Stomach smooth muscle (tissue), 2 donors: ENCODE data around the gene CFAP77.

Experiments
- H3K27ac ChIP-seq: one replicate; pipeline ENCODE4 v1.7.0; 2013; ENCODE audit warnings: mild to moderate bottlenecking, low read length, inconsistent platforms
- H3K27me3 ChIP-seq, 2 donors: one replicate each; pipeline ENCODE4 v1.7.0; 2013; ENCODE audit warnings: low read length in 2 of 2; ENCODE audit not compliant: insufficient read depth in 2 of 2, control insufficient read depth in 1 of 2
- H3K36me3 ChIP-seq, 2 donors: one replicate each; pipeline ENCODE4 v1.7.0; 2013; ENCODE audit warnings: low read length in 2 of 2; ENCODE audit not compliant: control insufficient read depth in 2 of 2, insufficient read depth in 2 of 2
- H3K4me1 ChIP-seq: one replicate; pipeline ENCODE4 v1.7.0; 2013; ENCODE audit warnings: low read length; ENCODE audit not compliant: control insufficient read depth, insufficient read depth
- H3K4me3 ChIP-seq, 2 donors: one replicate each; pipeline ENCODE4 v1.7.0; 2013; ENCODE audit warnings: low read length in 2 of 2
- H3K9ac ChIP-seq, 2 donors: one replicate each; pipeline ENCODE4 v1.7.0; 2013; ENCODE audit warnings: low read length in 2 of 2, mild to moderate bottlenecking in 1 of 2
- H3K9me3 ChIP-seq, 2 donors: one replicate each; pipeline ENCODE4 v1.7.0; 2013; ENCODE audit warnings: low read length in 2 of 2; ENCODE audit not compliant: control insufficient read depth in 2 of 2
- donor health status: healthy.
- donor health status: Pancreatic carcinoma.

The CFAP77 gene

DNA sequence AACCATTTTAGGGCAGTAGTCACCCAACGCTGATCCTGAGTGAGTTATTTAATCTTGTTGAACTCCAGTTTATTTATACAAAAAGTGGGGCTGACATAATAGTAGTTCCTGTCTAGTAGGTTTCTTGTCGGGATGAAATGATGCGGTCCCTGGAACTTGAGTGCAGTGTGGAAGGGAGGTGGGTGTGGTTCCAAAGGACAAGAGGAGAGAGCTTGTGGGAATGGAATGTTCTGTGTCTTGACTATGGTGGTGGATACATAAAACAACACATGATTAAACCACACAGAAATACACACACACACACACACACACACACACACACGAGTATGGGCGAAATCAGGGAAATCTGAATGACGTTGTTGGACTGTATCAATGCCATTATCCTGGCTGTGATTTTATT, 106.3 kb downstream of the CFAP77 start:
- Histone ChIP-seq H3K9me3 (no peaks in the 10 kb centered on the region), H3K27me3 (peaks cover 0 to 11% of the 10 kb centered on the region in 2 donors), H3K27ac (no peak overlapping the region), H3K4me1 (no peaks in the 10 kb centered on the region), H3K4me3 (no peak overlapping the region), H3K36me3 (no peaks in the 10 kb centered on the region), H3K9ac (no peak overlapping the region)

GRCh38 chr9:132516911-132517310, 106.9 kb downstream of the CFAP77 start:
- peaks cover 0 to 11% of the 10 kb centered on the region in 2 donors for H3K27me3 ChIP-seq
- no peak overlapping the region for H3K4me3 ChIP-seq
- no peaks in the 10 kb centered on the region for H3K4me1 ChIP-seq
- no peaks in the 10 kb centered on the region for H3K9me3 ChIP-seq
- no peak overlapping the region for H3K9ac ChIP-seq
- no peak overlapping the region for H3K27ac ChIP-seq
- no peaks in the 10 kb centered on the region for H3K36me3 ChIP-seq

- Histone ChIP-seq H3K36me3 (no peaks in the 10 kb centered on the region), H3K4me1 (no peaks in the 10 kb centered on the region), H3K4me3 (no peak overlapping the region), H3K27ac (no peak overlapping the region), H3K9ac (no peak overlapping the region), H3K27me3 (peaks cover 0 to 11% of the 10 kb centered on the region in 2 donors), H3K9me3 (no peaks in the 10 kb centered on the region)
These were observed 108.0 kb downstream of the CFAP77 start for GRCh38 chr9:132517815-132518550.

DNA sequence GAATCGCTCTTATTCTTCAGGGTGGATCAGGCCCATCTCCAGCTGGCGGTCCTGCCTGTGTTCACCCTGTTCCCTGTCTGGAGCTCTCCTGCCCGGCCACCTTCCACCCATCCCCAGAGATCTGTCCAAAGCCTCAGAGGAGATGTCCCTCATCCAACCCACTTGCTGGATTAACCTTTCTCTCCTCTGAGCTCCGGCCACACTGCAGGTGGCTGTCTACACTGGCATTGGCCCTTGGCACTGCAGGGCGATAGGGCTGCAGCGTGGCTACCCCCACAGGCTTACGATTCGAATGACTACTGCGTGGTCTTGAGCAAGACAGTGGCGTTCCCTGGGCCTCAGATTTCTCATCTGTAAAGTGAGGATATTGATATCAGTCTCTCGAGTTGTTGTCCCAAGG, 108.6 kb downstream of the CFAP77 start:
- Histone ChIP-seq H3K27ac (no peak overlapping the region), H3K36me3 (no peaks in the 10 kb centered on the region), H3K4me1 (no peaks in the 10 kb centered on the region), H3K27me3 (peaks cover 0 to 9% of the 10 kb centered on the region in 2 donors), H3K4me3 (no peak overlapping the region), H3K9ac (no peak overlapping the region), H3K9me3 (no peaks in the 10 kb centered on the region)

DNA sequence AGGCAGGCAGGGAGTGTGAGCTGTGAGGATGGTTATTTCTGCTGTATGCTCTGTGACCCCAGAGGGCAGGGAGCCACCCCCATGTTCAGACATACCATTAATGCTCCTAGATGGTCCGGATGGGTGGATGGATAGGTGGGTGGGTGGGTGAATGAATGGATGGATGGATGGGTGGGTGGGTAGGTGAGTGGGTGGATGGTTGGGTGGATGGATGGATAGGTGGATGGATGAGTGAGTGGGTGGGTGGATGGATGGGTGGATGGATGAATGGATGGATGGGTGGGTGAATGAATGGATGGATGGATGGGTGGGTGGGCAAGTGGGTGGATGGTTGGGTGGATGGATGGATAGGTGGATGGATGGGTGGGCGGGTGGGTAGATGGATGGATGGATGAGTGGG, 109.0 kb downstream of the CFAP77 start:
- Histone ChIP-seq H3K9me3 (no peaks in the 10 kb centered on the region), H3K9ac (no peak overlapping the region), H3K4me1 (no peaks in the 10 kb centered on the region), H3K36me3 (no peaks in the 10 kb centered on the region), H3K27me3 (peaks cover 0 to 9% of the 10 kb centered on the region in 2 donors), H3K27ac (no peak overlapping the region), H3K4me3 (no peak overlapping the region)

GRCh38 chr9:132520612-132521011, 110.6 kb downstream of the CFAP77 start:
- H3K4me3 ChIP-seq, result no peak overlapping the region
- no peaks in the 10 kb centered on the region for H3K4me1 ChIP-seq
- no peaks in the 10 kb centered on the region for H3K9me3 ChIP-seq
- no peak overlapping the region for H3K9ac ChIP-seq
- no peaks in the 10 kb centered on the region for H3K36me3 ChIP-seq
- H3K27ac ChIP-seq, result no peak overlapping the region
- peaks cover 0 to 9% of the 10 kb centered on the region in 2 donors for H3K27me3 ChIP-seq

DNA sequence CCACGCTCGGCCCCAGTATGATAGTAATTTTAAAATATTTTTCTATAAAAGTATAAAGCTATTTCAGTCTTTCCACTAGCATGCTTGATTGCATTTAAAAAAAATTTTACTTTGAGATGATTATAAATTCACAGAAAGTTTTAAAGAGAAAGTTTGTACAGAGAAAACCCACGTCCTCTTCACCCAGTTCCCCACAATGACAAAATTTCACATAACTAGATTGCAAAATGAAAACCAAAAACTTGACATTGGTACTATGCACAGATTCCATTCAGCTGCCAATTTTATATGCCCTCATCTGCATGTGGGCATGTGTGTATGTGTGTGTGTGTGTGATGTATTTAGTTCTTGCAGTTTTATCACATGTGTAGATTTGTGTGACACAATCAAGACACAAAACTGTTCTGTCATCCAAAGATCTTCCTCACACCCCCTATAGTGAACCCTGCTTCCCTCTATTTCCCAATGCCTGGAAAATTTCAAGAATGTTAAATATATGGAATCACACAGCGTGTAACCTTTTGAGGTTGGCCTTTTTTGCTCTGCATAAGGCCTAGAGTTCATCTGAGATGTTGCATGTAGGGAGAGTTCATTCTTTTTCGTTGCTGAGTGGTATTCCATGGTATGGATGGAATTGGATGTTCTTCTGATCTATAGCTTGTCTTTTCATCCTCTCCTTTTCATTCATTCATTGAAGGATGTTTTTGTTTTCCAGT, 115.5 kb downstream of the CFAP77 start:
- Histone ChIP-seq H3K36me3 (no peaks in the 10 kb centered on the region), H3K27me3 (no peaks in the 10 kb centered on the region), H3K4me1 (no peaks in the 10 kb centered on the region), H3K9me3 (no peaks in the 10 kb centered on the region), H3K27ac (no peak overlapping the region), H3K4me3 (no peak overlapping the region), H3K9ac (no peak overlapping the region)

- Histone ChIP-seq H3K27ac (no peak overlapping the region), H3K9me3 (peaks cover 0 to 5% of the 10 kb centered on the region in 2 donors), H3K36me3 (no peaks in the 10 kb centered on the region), H3K27me3 (peaks cover 0 to 2% of the 10 kb centered on the region in 2 donors), H3K9ac (no peak overlapping the region), H3K4me1 (no peaks in the 10 kb centered on the region), H3K4me3 (no peak overlapping the region)
These were observed 121.2 kb downstream of the CFAP77 start for GRCh38 chr9:132531195-132531594.

GRCh38 chr9:132531710-132532570, 121.9 kb downstream of the CFAP77 start:
- Histone ChIP-seq H3K27me3 (peaks cover 2 to 4% of the 10 kb centered on the region in 2 donors), H3K9me3 (peaks cover 0 to 5% of the 10 kb centered on the region in 2 donors), H3K4me3 (no peak overlapping the region), H3K9ac (no peak overlapping the region), H3K4me1 (no peaks in the 10 kb centered on the region), H3K36me3 (no peaks in the 10 kb centered on the region), H3K27ac (no peak overlapping the region)

- Histone ChIP-seq H3K27me3 (peaks cover 2 to 4% of the 10 kb centered on the region in 2 donors), H3K27ac (no peak overlapping the region), H3K9me3 (peaks cover 0 to 5% of the 10 kb centered on the region in 2 donors), H3K4me1 (no peaks in the 10 kb centered on the region), H3K36me3 (no peaks in the 10 kb centered on the region), H3K9ac (no peak overlapping the region), H3K4me3 (no peak overlapping the region)
These were observed 124.8 kb downstream of the CFAP77 start for GRCh38 chr9:132534832-132535231.
